ENCODE results near the gene PPP1CA.

Gene PPP1CA

GRCh38 chr11:67417425-67417824 lies 15.8 kb upstream of the PPP1CA start:
- TF ChIP-seq CTCF (conservative IDR thresholded peaks at IDR 0.05; ENCODE audit: low read depth, low read length) = no peak
- Histone ChIP-seq H3K4me3 (IDR thresholded peaks at IDR 0.05; ENCODE audit: insufficient read depth, low read depth, low read length) (no peak overlapping the region), H3K27me3 (ENCODE audit: insufficient read depth, low read depth) (peaks cover 10% of the 10 kb centered on the region; the same call in 1 of the 2 replicates), H3K4me2 (no peak overlapping the region), H3K9ac (no peak overlapping the region), H2AFZ (ENCODE audit: low read depth) (no peak overlapping the region), H3K4me1 (ENCODE audit: low read depth, poor library complexity, severe bottlenecking) (peaks cover 12% of the 10 kb centered on the region), H3K27ac (no peak overlapping the region), H3K79me2 (ENCODE audit: insufficient read depth, low read depth) (no peaks in the 10 kb centered on the region), H3K36me3 (ENCODE audit: insufficient read depth) (no peaks in the 10 kb centered on the region), H4K20me1 (ENCODE audit: insufficient read depth) (no peaks in the 10 kb centered on the region)

DNA sequence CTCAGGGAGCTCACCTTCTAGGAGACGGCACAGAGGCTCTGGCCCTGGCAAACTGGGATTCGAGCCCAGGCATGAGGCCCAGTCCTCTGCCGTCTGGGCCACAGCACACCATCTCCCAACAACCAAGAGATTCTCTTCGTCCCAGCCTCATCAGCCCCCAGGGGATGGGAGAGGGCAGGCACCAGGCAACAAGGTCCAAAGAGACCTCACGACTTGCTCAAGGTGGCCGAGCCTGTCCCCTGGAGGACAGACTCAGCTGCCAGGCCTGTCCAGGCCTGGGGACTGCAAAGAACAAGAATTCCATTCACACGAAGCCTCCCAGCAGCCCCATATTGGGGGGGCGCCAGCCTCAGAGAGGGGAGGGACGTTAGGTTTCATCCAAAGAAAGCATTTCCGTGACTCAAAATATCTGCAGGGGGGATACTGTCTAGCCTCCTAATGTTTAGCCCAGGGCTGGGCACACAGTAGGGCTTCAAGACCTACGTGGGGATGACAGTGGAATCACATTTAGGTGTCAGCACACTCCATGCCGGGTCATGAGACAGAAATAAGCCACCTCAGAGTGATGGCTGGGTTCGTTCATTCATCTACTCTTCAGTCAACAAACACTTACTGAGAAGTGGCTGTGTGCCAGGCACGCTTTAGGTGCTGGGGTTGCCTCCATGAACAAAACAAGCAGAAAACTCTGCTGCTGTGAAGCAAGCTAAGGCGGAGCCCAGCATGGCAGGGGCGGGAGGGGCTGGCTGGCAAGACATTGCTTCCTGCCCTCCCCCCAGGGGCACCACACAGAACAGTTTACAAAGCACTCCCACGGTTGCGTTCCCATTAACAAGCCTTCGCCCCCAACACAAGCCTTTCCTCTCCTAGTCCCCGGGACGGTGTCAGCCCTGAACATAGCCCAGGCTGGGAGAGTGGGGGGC lies 15.0 kb upstream of the PPP1CA start:
- Histone ChIP-seq H3K4me1 (ENCODE audit: low read depth, poor library complexity, severe bottlenecking) (peaks cover 11% of the 10 kb centered on the region), H3K79me2 (ENCODE audit: insufficient read depth, low read depth) (no peaks in the 10 kb centered on the region), H3K36me3 (ENCODE audit: insufficient read depth) (no peaks in the 10 kb centered on the region), H3K9ac (no peak overlapping the region), H4K20me1 (ENCODE audit: insufficient read depth) (no peaks in the 10 kb centered on the region), H2AFZ (ENCODE audit: low read depth) (no peak overlapping the region), H3K27me3 (ENCODE audit: insufficient read depth, low read depth) (peaks cover 12% of the 10 kb centered on the region; the same call in 1 of the 2 replicates), H3K4me2 (no peak overlapping the region), H3K4me3 (IDR thresholded peaks at IDR 0.05; ENCODE audit: insufficient read depth, low read depth, low read length) (no peak overlapping the region), H3K27ac (no peak overlapping the region)
- no peak for TF ChIP-seq CTCF (conservative IDR thresholded peaks at IDR 0.05; ENCODE audit: low read depth, low read length)

DNA sequence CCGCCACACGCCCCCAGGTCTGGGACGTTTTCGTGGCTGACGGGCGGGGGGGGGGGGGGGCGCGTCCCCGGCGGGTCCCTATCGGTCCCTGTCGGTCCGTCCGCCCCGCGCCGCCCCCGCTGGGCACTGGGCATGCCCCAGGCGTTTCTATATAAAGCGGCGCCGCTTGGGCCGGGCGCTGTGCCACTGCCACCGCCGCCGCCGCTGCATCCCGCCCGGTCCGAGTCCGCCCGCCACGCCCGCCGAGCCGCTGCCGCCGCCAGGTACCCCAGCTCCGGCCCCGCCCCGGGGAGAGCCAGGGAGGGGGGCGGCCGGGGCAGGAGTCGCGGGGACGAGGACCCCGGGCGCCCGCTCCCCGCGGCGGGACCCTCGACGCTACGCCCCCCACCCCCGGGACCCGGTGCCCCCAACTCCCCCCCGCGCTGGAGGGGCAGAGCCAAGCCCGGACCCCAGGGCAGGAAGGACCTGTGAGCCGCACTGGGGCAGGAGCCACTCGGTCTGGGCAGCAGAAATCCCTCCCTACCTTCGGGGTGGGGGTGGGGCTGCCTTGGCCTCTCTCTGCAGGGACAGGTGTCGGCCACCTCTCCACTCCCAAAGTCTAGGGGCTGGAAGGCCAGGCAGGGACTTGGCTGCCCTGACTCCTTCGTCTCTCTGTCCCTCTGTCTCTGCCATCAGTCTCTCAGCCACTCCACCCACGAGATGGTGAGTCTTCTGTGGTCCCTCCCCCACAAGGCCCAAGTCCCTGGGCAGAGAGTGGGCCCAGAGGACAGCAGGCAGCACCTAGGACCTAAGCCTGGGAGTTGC lies 14.0 kb upstream of the PPP1CA start, which contains the start of gene CARNS1:
Gene CARNS1 (plus strand): TSS at position 178 of the 804 bp plus-strand sequence. CDS start 522 bp downstream, at position 700.
- Histone ChIP-seq H3K4me1 (ENCODE audit: low read depth, poor library complexity, severe bottlenecking) (peaks cover 7% of the 10 kb centered on the region), H3K4me3 (IDR thresholded peaks at IDR 0.05; ENCODE audit: insufficient read depth, low read depth, low read length) (no peak within 1 kb of the TSS)

More for the DNA sequence above, 14.0 kb upstream of the PPP1CA start, which contains the start of gene CARNS1:
- H2AFZ ChIP-seq (ENCODE audit: low read depth) = no peak within 1 kb of the TSS
- no peaks in the 10 kb centered on the region for H3K79me2 ChIP-seq (ENCODE audit: insufficient read depth, low read depth)
- H3K27ac ChIP-seq = no peak within 1 kb of the TSS
- no peak for TF ChIP-seq CTCF (conservative IDR thresholded peaks at IDR 0.05; ENCODE audit: low read depth, low read length)
- no peak within 1 kb of the TSS for H3K9ac ChIP-seq
- no peaks in the 10 kb centered on the region for H4K20me1 ChIP-seq (ENCODE audit: insufficient read depth)
- no peak within 1 kb of the TSS for H3K4me2 ChIP-seq
- peaks cover 16% of the 10 kb centered on the region; the same call in 1 of the 2 replicates for H3K27me3 ChIP-seq (ENCODE audit: insufficient read depth, low read depth)
- no peaks in the 10 kb centered on the region for H3K36me3 ChIP-seq (ENCODE audit: insufficient read depth)
